Muscle layer of duodenum (tissue), 2 donors: ENCODE data around the gene RMC1.

Source experiments
- H3K27ac ChIP-seq: one replicate; pipeline ENCODE4 v1.7.0; 2013; ENCODE audit warnings: mild to moderate bottlenecking, low read length
- H3K27me3 ChIP-seq: one replicate; pipeline ENCODE4 v1.7.0; 2013; ENCODE audit warnings: low read depth, mild to moderate bottlenecking, control low read depth, low read length
- H3K36me3 ChIP-seq, 2 donors: one replicate each; pipeline ENCODE4 v1.7.0; 2013; ENCODE audit warnings: low read length in 2 of 2, control low read depth in 1 of 2, mild to moderate bottlenecking in 1 of 2; ENCODE audit not compliant: insufficient read depth in 2 of 2, control insufficient read depth in 1 of 2
- H3K4me1 ChIP-seq, 2 donors: one replicate each; pipeline ENCODE4 v1.7.0; 2013; ENCODE audit warnings: low read length in 2 of 2, mild to moderate bottlenecking in 2 of 2, control low read depth in 1 of 2, moderate library complexity in 1 of 2; ENCODE audit not compliant: insufficient read depth in 2 of 2, control insufficient read depth in 1 of 2
- H3K4me3 ChIP-seq, 2 donors: one replicate each; pipeline ENCODE4 v1.7.0; 2013; ENCODE audit warnings: low read length in 2 of 2, low read depth in 1 of 2, mild to moderate bottlenecking in 1 of 2
- H3K9me3 ChIP-seq, 2 donors: one replicate each; pipeline ENCODE4 v1.7.0; 2013; ENCODE audit warnings: low read length in 2 of 2, control low read depth in 1 of 2, mild to moderate bottlenecking in 1 of 2; ENCODE audit not compliant: control insufficient read depth in 1 of 2
- donor health status: healthy.

The RMC1 gene

DNA sequence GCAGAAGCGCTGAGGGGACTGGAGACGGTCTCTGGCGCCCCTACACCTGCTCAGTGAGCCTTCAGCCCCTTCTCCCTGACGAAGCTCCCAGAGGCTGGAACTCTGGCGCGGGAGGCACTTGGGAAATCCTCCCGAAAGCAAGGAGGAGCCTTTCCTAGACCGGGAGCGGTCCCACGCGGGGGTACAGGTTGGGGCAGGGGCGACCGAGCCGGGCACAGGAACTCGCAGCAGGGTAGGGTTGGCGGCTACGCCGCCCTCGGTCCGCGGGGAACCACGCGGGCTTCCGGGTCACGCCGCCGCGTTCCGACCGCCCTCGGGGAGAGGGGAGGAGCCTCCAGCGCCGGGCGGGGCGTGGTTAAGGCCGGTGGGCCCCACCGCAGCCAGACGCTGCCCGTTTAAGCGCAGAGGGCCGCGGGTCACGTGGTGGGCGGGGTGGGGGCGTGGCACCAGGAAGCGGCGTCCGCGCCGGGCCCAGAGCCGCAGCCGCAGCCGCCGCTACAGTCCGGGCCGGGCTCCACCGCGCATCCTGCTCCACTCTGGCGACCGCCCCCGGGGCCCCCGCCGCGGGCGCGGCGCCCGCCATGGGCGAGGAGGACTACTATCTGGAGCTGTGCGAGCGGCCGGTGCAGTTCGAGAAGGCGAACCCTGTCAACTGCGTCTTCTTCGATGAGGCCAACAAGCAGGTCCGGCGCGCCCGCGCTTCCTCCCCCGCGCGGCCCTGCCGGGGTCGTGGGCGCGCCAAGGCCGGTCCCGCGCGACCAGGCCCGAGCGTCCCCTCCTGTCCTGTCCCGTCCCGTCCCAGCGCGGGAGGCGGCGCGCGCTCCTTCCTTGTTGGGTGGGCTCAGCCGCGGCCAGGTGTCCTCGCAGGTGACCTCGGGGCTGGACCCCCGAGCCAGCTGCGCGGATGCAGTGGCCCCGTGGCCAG lies at the start of gene RMC1:
TSS of gene RMC1 (plus strand) at position 474 of the 925 bp plus-strand sequence. CDS start at position 582, 108 bp downstream.
- Histone ChIP-seq H3K4me3 (peak within 1 kb of the TSS; percentile 86 to 98), H3K4me1 (peaks cover 9 to 17% of the 10 kb centered on the region in 2 donors), H3K9me3 (no peaks in the 10 kb centered on the region), H3K27me3 (no peaks in the 10 kb centered on the region), H3K27ac (peak within 1 kb of the TSS; percentile 88), H3K36me3 (peaks cover 0 to 15% of the 10 kb centered on the region in 2 donors)

DNA sequence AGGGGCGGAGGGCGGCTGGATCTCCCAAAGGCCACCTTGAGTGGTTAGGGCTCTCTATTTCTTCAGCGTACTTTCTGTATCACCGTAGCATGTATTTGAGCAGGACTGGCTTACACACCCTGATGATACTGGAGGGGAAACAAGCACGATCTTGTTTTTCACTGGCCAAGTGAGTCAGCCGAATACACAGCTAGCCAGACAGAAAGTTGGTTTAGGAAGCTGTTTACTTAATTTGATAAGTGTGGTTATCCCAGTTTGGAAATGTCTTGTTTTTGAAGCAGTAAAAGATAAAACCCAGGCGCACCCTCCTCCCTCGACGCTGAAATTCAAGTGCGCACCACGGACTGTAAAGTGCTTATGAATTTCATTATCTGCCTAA lies 49.6 kb upstream of the RMC1 start:
- Histone ChIP-seq H3K27me3 (no peaks in the 10 kb centered on the region), H3K4me3 (peak overlapping the region; percentile 86 to 98), H3K9me3 (no peaks in the 10 kb centered on the region), H3K36me3 (peaks cover 0 to 3% of the 10 kb centered on the region in 2 donors), H3K4me1 (peaks cover 6 to 46% of the 10 kb centered on the region in 2 donors), H3K27ac (peak overlapping the region; percentile 96)

DNA sequence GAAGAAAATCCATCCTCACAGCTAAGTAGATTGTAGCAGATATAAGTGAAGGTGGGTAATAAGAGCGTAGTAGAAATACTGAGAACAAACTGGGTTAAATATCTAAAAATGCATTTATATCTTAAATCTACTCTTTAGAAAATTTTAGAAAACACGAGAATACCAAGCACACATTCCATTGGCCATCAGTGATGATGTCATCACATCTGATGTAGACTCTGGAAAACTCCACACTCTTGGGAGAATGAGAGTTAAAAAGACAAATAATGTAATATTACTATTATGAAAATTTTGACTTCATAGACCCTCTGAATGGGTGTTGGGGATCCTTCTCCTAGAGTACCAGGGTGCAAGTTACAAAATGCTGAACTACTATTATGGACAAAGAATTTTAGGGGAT lies 46.5 kb upstream of the RMC1 start:
- no peaks in the 10 kb centered on the region for H3K27me3 ChIP-seq
- no peaks in the 10 kb centered on the region for H3K9me3 ChIP-seq
- peaks cover 17 to 65% of the 10 kb centered on the region in 2 donors for H3K4me1 ChIP-seq
- H3K27ac ChIP-seq = no peak overlapping the region
- H3K4me3 ChIP-seq = no peak overlapping the region
- H3K36me3 ChIP-seq = peaks cover 0 to 3% of the 10 kb centered on the region in 2 donors

DNA sequence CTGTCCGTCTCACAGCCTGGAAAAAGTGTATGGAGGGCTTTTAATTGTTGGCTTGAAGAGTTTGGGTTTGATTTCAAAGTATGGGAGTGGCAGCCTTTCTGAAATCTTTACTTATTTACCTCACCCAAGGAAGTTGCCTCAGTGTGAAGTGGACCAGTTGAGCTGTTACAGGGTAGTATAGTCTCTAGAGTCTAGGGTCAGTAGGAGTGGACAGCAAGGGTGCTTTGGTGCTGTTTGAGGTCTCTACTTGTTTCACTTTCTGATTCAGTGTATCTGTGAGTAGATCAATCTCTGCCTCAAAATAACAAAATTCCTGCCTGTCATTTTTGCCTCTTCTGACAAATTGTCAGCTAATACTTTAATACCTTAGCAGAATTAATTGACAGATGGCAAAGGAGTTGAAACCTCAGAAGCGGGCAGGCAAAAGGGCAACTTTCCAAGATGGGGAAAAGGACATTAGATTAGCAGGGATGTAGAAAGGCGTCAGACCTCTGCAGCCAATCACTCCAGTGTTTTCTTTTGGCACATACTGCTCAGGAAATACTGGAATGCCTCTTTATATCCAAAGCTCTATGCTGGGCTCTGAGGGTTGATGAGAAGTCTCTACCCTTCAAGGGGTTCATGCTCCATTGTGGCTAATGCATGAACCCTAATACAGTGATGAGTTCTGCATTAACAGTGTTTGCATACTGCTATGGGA lies 44.3 kb upstream of the RMC1 start:
- Histone ChIP-seq H3K4me3 (no peak overlapping the region), H3K4me1 (peaks cover 17 to 56% of the 10 kb centered on the region in 2 donors), H3K27ac (no peak overlapping the region)

DNA sequence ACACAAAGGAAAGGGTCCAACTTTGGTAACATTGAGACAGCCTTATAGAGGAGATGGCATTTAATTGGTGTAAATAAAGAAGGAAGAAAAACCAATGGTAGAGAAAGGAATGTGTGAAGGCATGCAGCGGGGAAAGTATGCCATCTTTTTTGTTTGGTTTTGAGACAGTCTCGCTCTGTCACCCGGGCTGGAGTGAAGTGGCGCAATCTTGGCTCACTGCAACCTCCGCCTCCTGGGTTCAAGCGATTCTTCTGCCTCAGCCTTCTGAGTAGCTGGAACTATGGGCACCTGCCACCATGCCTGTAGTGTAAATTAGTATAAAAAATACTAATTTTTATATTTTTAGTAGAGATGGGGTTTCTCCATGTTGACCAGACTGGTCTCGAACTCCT lies 43.8 kb upstream of the RMC1 start:
- Histone ChIP-seq H3K27ac (no peak overlapping the region), H3K27me3 (no peaks in the 10 kb centered on the region), H3K4me3 (no peak overlapping the region), H3K9me3 (no peaks in the 10 kb centered on the region), H3K4me1 (peaks cover 15 to 51% of the 10 kb centered on the region in 2 donors), H3K36me3 (peaks cover 18 to 20% of the 10 kb centered on the region in 2 donors)

More for the DNA sequence above, 44.3 kb upstream of the RMC1 start:
- H3K27me3 ChIP-seq = no peaks in the 10 kb centered on the region
- peaks cover 12 to 14% of the 10 kb centered on the region in 2 donors for H3K36me3 ChIP-seq
- H3K9me3 ChIP-seq = no peaks in the 10 kb centered on the region

DNA sequence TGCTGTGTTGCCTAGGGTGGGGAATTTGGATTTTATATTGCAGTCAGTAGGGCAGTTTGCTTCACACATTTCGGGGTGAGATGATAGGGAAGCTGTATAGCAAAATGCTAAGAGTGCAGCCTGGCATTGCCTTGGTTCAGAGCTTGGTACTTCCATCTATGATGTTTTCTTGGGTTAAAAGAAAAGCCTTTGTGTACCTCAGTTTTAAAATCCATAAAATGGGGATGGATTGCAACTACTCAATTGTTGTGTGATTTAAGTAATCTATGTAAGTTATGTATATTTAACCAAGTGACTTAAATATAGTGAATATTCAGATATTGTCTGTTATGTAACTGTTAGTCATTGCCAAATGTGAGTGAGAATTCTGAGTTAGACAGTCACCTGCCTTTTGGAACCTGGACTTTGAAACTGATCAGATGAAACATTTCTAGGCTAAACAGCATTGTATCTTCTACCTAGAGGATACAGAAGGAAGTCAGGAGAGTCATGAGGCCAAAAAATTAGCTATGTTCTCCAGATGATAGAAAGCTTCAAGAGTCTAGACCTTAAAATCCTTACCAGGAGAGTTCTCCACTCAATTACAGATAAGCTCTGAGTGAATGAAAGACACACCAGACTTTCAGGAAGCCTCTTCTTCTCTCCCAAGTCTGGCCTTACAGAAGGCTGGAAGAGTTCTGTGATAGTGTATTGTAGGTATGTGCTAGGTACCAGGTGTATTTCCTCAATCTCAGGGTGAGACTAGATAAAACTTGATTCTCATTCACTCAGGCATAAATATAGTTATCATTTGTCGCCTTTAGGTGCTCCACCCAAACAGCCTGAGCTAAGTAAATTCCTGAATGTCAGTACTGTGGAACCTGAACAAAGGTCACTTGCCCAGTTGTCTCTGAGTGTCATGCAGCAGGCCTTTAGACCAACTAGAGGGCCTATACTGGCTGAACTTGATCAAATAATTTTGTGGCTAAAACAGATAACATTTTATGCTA lies 42.7 kb upstream of the RMC1 start:
- Histone ChIP-seq H3K27ac (no peak overlapping the region), H3K4me3 (no peak overlapping the region), H3K4me1 (peaks cover 12 to 42% of the 10 kb centered on the region in 2 donors), H3K36me3 (peaks cover 23 to 26% of the 10 kb centered on the region in 2 donors), H3K9me3 (no peaks in the 10 kb centered on the region), H3K27me3 (no peaks in the 10 kb centered on the region)

DNA sequence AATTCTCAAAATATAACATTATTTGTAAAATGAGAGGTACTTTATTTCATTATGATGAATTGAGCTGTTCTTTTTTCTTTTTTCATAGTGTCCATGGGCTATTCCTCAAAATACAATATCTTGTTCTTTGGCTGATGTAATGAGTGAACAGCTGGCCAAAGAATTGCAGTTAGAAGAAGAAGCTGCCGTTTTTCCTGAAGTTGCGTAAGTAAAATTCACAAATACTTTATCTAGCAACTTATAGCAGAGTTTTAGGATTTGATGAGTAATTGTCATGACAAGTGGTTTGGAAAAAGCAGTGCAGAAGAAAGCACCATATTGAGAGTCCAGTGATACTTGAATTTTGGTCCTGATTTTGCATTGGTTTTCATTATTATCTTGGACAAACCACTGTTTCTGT lies 40.4 kb upstream of the RMC1 start:
- no peaks in the 10 kb centered on the region for H3K9me3 ChIP-seq
- H3K27ac ChIP-seq = no peak overlapping the region
- peaks cover 12 to 28% of the 10 kb centered on the region in 2 donors for H3K4me1 ChIP-seq
- H3K36me3 ChIP-seq = peaks cover 37 to 39% of the 10 kb centered on the region in 2 donors
- no peak overlapping the region for H3K4me3 ChIP-seq
- no peaks in the 10 kb centered on the region for H3K27me3 ChIP-seq

DNA sequence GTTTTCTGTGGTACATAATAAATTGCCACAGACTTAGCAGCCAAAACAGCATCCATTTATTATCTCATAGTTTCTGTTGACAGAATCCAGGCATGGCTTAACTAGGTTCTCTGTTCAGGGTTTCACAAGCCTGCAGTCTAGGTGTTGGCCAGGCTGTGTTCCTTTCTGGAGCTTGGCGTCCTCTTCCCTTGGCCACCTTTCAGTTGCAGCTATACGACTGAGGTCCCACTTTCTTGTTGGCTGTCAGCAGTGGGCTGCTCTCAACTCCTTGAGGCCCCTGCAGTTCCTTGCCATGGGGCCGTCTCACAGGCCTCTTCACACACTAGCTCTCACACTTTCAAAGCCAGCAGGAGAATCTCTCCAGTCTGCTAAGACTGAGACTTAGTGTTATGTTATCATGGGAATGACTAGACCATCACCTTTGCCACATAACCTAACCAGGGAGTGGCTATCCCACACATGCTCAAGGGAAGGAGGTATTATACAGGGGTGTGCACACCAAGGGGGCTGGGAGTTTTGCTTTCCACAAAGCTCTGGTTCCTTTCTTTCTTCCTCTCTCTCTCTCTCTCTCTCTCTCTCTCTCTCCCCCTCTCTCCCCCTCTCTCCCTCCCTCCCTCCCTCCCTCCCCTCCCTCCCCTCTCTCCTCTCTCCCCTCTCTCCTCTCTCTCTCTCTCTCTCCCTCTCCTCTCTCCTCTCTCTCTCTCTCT lies 34.4 kb upstream of the RMC1 start:
- H3K36me3 ChIP-seq = peaks cover 72 to 73% of the 10 kb centered on the region in 2 donors
- no peaks in the 10 kb centered on the region for H3K9me3 ChIP-seq
- no peaks in the 10 kb centered on the region for H3K27me3 ChIP-seq
- H3K27ac ChIP-seq = no peak overlapping the region
- H3K4me3 ChIP-seq = no peak overlapping the region
- no peaks in the 10 kb centered on the region for H3K4me1 ChIP-seq

DNA sequence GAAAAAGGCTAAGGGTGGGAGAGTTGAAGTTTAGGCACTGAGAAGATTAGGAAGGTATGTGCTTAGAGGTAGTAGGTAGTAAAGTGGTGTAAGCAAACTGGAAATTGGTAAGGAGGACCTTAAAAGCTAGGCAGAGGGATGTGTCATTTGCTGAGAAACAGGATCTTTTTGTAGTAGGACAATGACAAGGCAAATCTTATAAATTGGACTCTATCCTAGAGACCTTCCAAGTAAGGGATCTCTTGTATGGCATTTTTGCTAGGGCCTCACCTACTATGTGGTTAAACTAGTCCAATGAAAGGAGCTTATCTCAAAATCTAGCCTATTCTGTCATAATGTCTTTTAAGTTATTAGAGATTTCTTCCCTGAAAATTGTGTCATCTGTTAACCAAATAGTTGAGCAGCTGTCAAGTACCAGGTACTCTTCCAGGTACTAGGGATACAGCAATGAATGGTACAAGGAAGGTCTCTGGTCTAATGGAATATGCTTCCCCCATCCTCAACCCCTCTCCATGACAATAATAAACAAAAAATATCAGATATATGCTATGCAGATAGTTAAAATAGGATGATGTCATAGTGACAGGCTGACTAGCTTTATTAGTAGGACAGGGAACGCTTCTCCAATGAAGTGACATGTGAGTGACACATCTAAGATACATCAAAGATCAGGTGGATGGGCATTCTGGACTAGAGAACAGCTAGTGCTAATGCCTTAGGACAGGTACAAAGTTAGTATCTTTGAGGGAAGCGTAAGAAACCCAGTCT lies 32.5 kb upstream of the RMC1 start:
- no peaks in the 10 kb centered on the region for H3K9me3 ChIP-seq

DNA sequence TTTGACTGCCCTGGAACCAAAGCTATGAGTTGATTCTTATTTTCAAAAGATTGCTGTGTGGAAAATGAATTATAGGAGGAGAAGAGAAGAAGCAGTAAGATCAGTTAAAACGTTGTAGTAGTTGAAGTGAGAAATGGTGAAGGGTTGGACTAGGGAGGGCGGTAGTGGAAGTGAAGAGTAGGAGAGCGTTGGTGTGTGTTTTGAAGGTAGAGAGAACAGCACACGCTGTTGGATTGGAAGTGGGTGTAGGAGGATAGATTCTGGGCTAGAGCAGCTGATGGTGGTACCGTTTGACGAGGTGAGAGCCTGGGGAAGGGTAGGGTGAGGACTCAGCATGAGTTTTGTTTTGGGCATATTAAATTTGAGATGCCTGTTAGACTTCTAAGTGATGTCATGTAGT lies 31.8 kb upstream of the RMC1 start:
- Histone ChIP-seq H3K4me1 (no peaks in the 10 kb centered on the region), H3K36me3 (peaks cover 74 to 78% of the 10 kb centered on the region in 2 donors), H3K27me3 (no peaks in the 10 kb centered on the region), H3K4me3 (no peak overlapping the region), H3K27ac (no peak overlapping the region), H3K9me3 (no peaks in the 10 kb centered on the region)

More for the DNA sequence above, 32.5 kb upstream of the RMC1 start:
- H3K27me3 ChIP-seq = no peaks in the 10 kb centered on the region
- peaks cover 74% of the 10 kb centered on the region in 2 donors for H3K36me3 ChIP-seq
- no peak overlapping the region for H3K4me3 ChIP-seq
- H3K27ac ChIP-seq = no peak overlapping the region
- no peaks in the 10 kb centered on the region for H3K4me1 ChIP-seq
